ENCODE measurements around the gene SLC9A3. TPM values are rescaled to one million over a fixed set of nuclear protein-coding genes. Genes with fewer than 3 reads are reported as not detected.

Gene SLC9A3
- total RNA-seq, 2 experiments from 2014 or later, result 2.3 to 2.5 TPM

GRCh38 chr5:532521-533242, 8.4 kb upstream of the SLC9A3 start:
- no peak overlapping the region for H3K27ac ChIP-seq (ENCODE audit: low read depth in 1 of 2, low read length in 2 of 2)
- H3K9me3 ChIP-seq (ENCODE audit: control insufficient read depth in 1 of 2, insufficient read depth in 1 of 2, low read length in 2 of 2), result peaks cover 0 to 20% of the 10 kb centered on the region in 2 experiments
- H3K4me1 Mint-ChIP-seq (ENCODE audit: low read depth), result peaks cover 12% of the 10 kb centered on the region
- H3K4me3 ChIP-seq (ENCODE audit: low read length), result no peak overlapping the region
- ChIA-PET POLR2A (no interaction called here), CTCF (no interaction called here)
- no peak overlapping the region for H3K27ac Mint-ChIP-seq
- no peaks in the 10 kb centered on the region for H3K9me3 Mint-ChIP-seq
- no peak overlapping the region for H3K4me3 Mint-ChIP-seq
- peaks cover 14 to 52% of the 10 kb centered on the region in 2 experiments for H3K27me3 ChIP-seq (ENCODE audit: control insufficient read depth in 1 of 2, insufficient read depth in 2 of 2, low read length in 2 of 2)
- no peak for DNase-seq
- ATAC-seq (ENCODE audit: poor library complexity), result no peak
- no peaks in the 10 kb centered on the region for H3K36me3 Mint-ChIP-seq (ENCODE audit: low read depth)
- H3K4me1 ChIP-seq (ENCODE audit: insufficient read depth, low read length), result peaks cover 10% of the 10 kb centered on the region
- TF ChIP-seq CTCF (IDR thresholded peaks at IDR 0.05), result no peak
- H3K27me3 Mint-ChIP-seq, result peaks cover 42% of the 10 kb centered on the region
- H3K36me3 ChIP-seq (ENCODE audit: insufficient read depth, low read length), result no peaks in the 10 kb centered on the region
- intact Hi-C loops (cut with DNase I, micrococcal nuclease), result no loop called here

GRCh38 chr5:531749-532315, 7.6 kb upstream of the SLC9A3 start:
- peaks cover 50% of the 10 kb centered on the region for H3K27me3 Mint-ChIP-seq
- POLR2A ChIA-PET, result no interaction called here
- no peak for TF ChIP-seq CTCF (IDR thresholded peaks at IDR 0.05)
- Histone ChIP-seq H3K9me3 (ENCODE audit: control insufficient read depth in 1 of 2, insufficient read depth in 1 of 2, low read length in 2 of 2) (peaks cover 0 to 15% of the 10 kb centered on the region in 2 experiments), H3K27ac (ENCODE audit: low read depth in 1 of 2, low read length in 2 of 2) (no peak overlapping the region), H3K36me3 (ENCODE audit: insufficient read depth, low read length) (no peaks in the 10 kb centered on the region), H3K27me3 (ENCODE audit: control insufficient read depth in 1 of 2, insufficient read depth in 2 of 2, low read length in 2 of 2) (peaks cover 22 to 60% of the 10 kb centered on the region in 2 experiments), H3K4me3 (ENCODE audit: low read length) (no peak overlapping the region), H3K4me1 (ENCODE audit: insufficient read depth, low read length) (peaks cover 19% of the 10 kb centered on the region)
- ATAC-seq (ENCODE audit: poor library complexity) (no peak), DNase-seq (no peak)
- H3K36me3 Mint-ChIP-seq (ENCODE audit: low read depth), result no peaks in the 10 kb centered on the region
- no peaks in the 10 kb centered on the region for H3K9me3 Mint-ChIP-seq
- peaks cover 20% of the 10 kb centered on the region for H3K4me1 Mint-ChIP-seq (ENCODE audit: low read depth)
- H3K4me3 Mint-ChIP-seq, result no peak overlapping the region
- H3K27ac Mint-ChIP-seq, result no peak overlapping the region
- intact Hi-C loops (cut with DNase I, micrococcal nuclease), result no loop called here
- CTCF ChIA-PET, result no interaction called here

DNA sequence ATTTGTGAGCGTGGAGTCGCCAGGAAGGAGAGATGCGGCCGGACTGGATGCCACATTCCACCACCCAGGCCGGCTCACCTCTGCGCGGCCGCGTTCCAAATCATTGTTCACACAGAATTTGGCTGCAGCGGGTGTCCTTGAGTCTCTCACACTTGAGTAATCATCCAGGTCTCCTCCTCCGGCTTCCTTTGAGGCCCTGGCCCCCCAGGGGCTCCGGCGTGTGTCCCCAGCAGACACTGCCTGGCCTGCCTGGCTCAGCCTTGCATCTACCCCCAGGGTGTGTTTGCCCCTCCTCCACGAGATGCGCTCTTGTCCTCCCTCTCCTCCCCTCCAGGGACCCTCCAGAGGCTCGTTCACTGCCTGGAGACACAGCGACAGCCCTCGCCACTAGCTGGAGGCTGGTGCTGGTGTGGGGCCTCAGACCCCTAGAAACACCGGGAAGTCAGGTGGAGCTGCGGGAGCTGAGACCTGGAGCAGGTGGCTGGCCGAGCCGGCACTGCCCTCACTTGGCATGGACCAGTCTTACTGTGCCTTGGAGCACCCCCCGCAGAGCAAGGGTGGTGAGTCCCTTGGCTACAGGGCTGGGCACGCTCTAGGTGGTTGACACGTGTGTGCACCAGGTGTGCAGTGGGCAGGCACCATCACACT, 7.0 kb upstream of the SLC9A3 start:
- CTCF ChIA-PET, result no interaction called here
- intact Hi-C loops (cut with DNase I, micrococcal nuclease), result no loop called here
- ATAC-seq (ENCODE audit: poor library complexity), result no peak

More for the DNA sequence above, 7.0 kb upstream of the SLC9A3 start:
- TF ChIP-seq CTCF (IDR thresholded peaks at IDR 0.05), result no peak
- Mint-ChIP-seq H3K9me3 (no peaks in the 10 kb centered on the region), H3K4me1 (ENCODE audit: low read depth) (peaks cover 20% of the 10 kb centered on the region), H3K27me3 (peaks cover 51% of the 10 kb centered on the region), H3K4me3 (no peak overlapping the region), H3K27ac (no peak overlapping the region), H3K36me3 (ENCODE audit: low read depth) (no peaks in the 10 kb centered on the region)
- peaks cover 21% of the 10 kb centered on the region for H3K4me1 ChIP-seq (ENCODE audit: insufficient read depth, low read length)
- no peaks in the 10 kb centered on the region for H3K36me3 ChIP-seq (ENCODE audit: insufficient read depth, low read length)
- H3K4me3 ChIP-seq (ENCODE audit: low read length), result no peak overlapping the region
- no peak overlapping the region for H3K27ac ChIP-seq (ENCODE audit: low read depth in 1 of 2, low read length in 2 of 2)
- no peak for DNase-seq
- peaks cover 28 to 66% of the 10 kb centered on the region in 2 experiments for H3K27me3 ChIP-seq (ENCODE audit: control insufficient read depth in 1 of 2, insufficient read depth in 2 of 2, low read length in 2 of 2)
- POLR2A ChIA-PET, result no interaction called here
- peaks cover 0 to 20% of the 10 kb centered on the region in 2 experiments for H3K9me3 ChIP-seq (ENCODE audit: control insufficient read depth in 1 of 2, insufficient read depth in 1 of 2, low read length in 2 of 2)
